GM19455 (cell line): ENCODE data around the gene SLC17A7.

Experiments
- ATAC-seq: cut with Tn5 transposase; IDR thresholded peaks from one replicate; pipeline ENCODE4 v1.9.1; 2021; ENCODE audit not compliant: unreplicated experiment

The SLC17A7 gene

GRCh38 chr19:49411681-49412326, 29.5 kb downstream of the SLC17A7 start:
- ATAC-seq, result no peak

GRCh38 chr19:49409441-49410029, 31.8 kb downstream of the SLC17A7 start:
- ATAC-seq, result no peak

GRCh38 chr19:49408816-49409440, 32.4 kb downstream of the SLC17A7 start:
- ATAC-seq, result no peak

- no peak for ATAC-seq
These were observed 33.8 kb downstream of the SLC17A7 start for GRCh38 chr19:49407482-49408015.

- no peak for ATAC-seq
These were observed 34.2 kb downstream of the SLC17A7 start for GRCh38 chr19:49407079-49407478.

GRCh38 chr19:49403404-49404187, 37.7 kb downstream of the SLC17A7 start:
- no peak for ATAC-seq

GRCh38 chr19:49400029-49400428, 41.3 kb downstream of the SLC17A7 start:
- ATAC-seq, result no peak

- ATAC-seq, result no peak
These were observed 42.4 kb downstream of the SLC17A7 start for GRCh38 chr19:49398931-49399330.

GRCh38 chr19:49398001-49398615, 43.2 kb downstream of the SLC17A7 start:
- ATAC-seq, result no peak

GRCh38 chr19:49396738-49397505, 44.4 kb downstream of the SLC17A7 start:
- ATAC-seq, result no peak

GRCh38 chr19:49395581-49396407, 45.5 kb downstream of the SLC17A7 start:
- ATAC-seq, result no peak

GRCh38 chr19:49393881-49394280, 47.4 kb downstream of the SLC17A7 start:
- no peak for ATAC-seq

GRCh38 chr19:49391581-49392399, 49.5 kb downstream of the SLC17A7 start:
- no peak for ATAC-seq

GRCh38 chr19:49390929-49391359, 50.4 kb downstream of the SLC17A7 start:
- ATAC-seq, result no peak

GRCh38 chr19:49390131-49390928, 51.0 kb downstream of the SLC17A7 start:
- ATAC-seq, result no peak

- no peak for ATAC-seq
These were observed 51.9 kb downstream of the SLC17A7 start for GRCh38 chr19:49389406-49389805.

GRCh38 chr19:49387936-49388372, 53.4 kb downstream of the SLC17A7 start, which contains the start of gene KASH5:
Gene KASH5 (plus strand): TSS chr19:49388249. CDS start chr19:49390884, 2,635 bp downstream.
- ATAC-seq, result no peak
